ENCODE measurements around the gene TRPM2.

Gene TRPM2

GRCh38 chr21:44335266-44336059, 18.0 kb upstream of the TRPM2 start:
- peaks cover 18% of the 10 kb centered on the region for H3K4me1 ChIP-seq (ENCODE audit: insufficient read depth, low read length)
- no peaks in the 10 kb centered on the region for H3K79me2 ChIP-seq (ENCODE audit: insufficient read depth, low read length)
- H4K20me1 ChIP-seq (ENCODE audit: insufficient read depth, low read length) = peaks cover 19% of the 10 kb centered on the region
- ATAC-seq (ENCODE audit: insufficient read depth, low read depth) = no peak
- no peak for TF ChIP-seq CTCF (IDR thresholded peaks at IDR 0.05; ENCODE audit: borderline replicate concordance, extremely low read depth, low read length, poor library complexity, severe bottlenecking)
- TF ChIP-seq EZH2 (IDR thresholded peaks at IDR 0.05; ENCODE audit: borderline replicate concordance, low read depth, low read length, severe bottlenecking) = no peak
- H3K36me3 ChIP-seq (ENCODE audit: insufficient read depth, low read length) = peaks cover 38% of the 10 kb centered on the region
- H3K9ac ChIP-seq (ENCODE audit: low read depth, low read length) = no peak overlapping the region
- H3K27ac ChIP-seq (ENCODE audit: low read length) = no peak overlapping the region
- H3K4me2 ChIP-seq (ENCODE audit: insufficient read depth, low read length) = no peak overlapping the region
- no peaks in the 10 kb centered on the region for H3K27me3 ChIP-seq (ENCODE audit: insufficient read depth, low read length, poor library complexity)
- no peak overlapping the region for H3K4me3 ChIP-seq (ENCODE audit: low read depth in 1 of 2, low read length in 2 of 2)
- no peak for DNase-seq
- H3K9me3 ChIP-seq (ENCODE audit: insufficient read depth, low read length, severe bottlenecking) = no peaks in the 10 kb centered on the region
- no peak overlapping the region for H2AFZ ChIP-seq (ENCODE audit: low read depth, low read length)

- Histone ChIP-seq H3K4me1 (ENCODE audit: insufficient read depth, low read length) (peaks cover 22% of the 10 kb centered on the region), H3K4me3 (ENCODE audit: low read depth in 1 of 2, low read length in 2 of 2) (no peak overlapping the region), H3K4me2 (ENCODE audit: insufficient read depth, low read length) (no peak overlapping the region), H4K20me1 (ENCODE audit: insufficient read depth, low read length) (peaks cover 12% of the 10 kb centered on the region), H3K27me3 (ENCODE audit: insufficient read depth, low read length, poor library complexity) (no peaks in the 10 kb centered on the region), H3K27ac (ENCODE audit: low read length) (no peak overlapping the region), H3K9ac (ENCODE audit: low read depth, low read length) (no peak overlapping the region), H3K79me2 (ENCODE audit: insufficient read depth, low read length) (no peaks in the 10 kb centered on the region), H3K9me3 (ENCODE audit: insufficient read depth, low read length, severe bottlenecking) (no peaks in the 10 kb centered on the region), H3K36me3 (ENCODE audit: insufficient read depth, low read length) (peaks cover 31% of the 10 kb centered on the region), H2AFZ (ENCODE audit: low read depth, low read length) (no peak overlapping the region)
- DNase-seq = no peak
- TF ChIP-seq CTCF (IDR thresholded peaks at IDR 0.05; ENCODE audit: borderline replicate concordance, extremely low read depth, low read length, poor library complexity, severe bottlenecking) = no peak
- TF ChIP-seq EZH2 (IDR thresholded peaks at IDR 0.05; ENCODE audit: borderline replicate concordance, low read depth, low read length, severe bottlenecking) = no peak
- no peak for ATAC-seq (ENCODE audit: insufficient read depth, low read depth)
Measured at GRCh38 chr21:44337449-44337848, 16.0 kb upstream of the TRPM2 start.

GRCh38 chr21:44337941-44338895, 15.2 kb upstream of the TRPM2 start:
- DNase-seq = peak; percentile 57
- peaks cover 12% of the 10 kb centered on the region for H4K20me1 ChIP-seq (ENCODE audit: insufficient read depth, low read length)
- no peaks in the 10 kb centered on the region for H3K79me2 ChIP-seq (ENCODE audit: insufficient read depth, low read length)
- no peaks in the 10 kb centered on the region for H3K9me3 ChIP-seq (ENCODE audit: insufficient read depth, low read length, severe bottlenecking)
- peak overlapping the region; percentile 1; the same call in 1 of the 2 replicates for H3K27ac ChIP-seq (ENCODE audit: low read length)
- H3K4me1 ChIP-seq (ENCODE audit: insufficient read depth, low read length) = peaks cover 22% of the 10 kb centered on the region
- H3K36me3 ChIP-seq (ENCODE audit: insufficient read depth, low read length) = peaks cover 26% of the 10 kb centered on the region
- peak overlapping the region; percentile 16 for H3K9ac ChIP-seq (ENCODE audit: low read depth, low read length)
- peak; percentile 46 for TF ChIP-seq CTCF (IDR thresholded peaks at IDR 0.05; ENCODE audit: borderline replicate concordance, extremely low read depth, low read length, poor library complexity, severe bottlenecking)
- TF ChIP-seq EZH2 (IDR thresholded peaks at IDR 0.05; ENCODE audit: borderline replicate concordance, low read depth, low read length, severe bottlenecking) = no peak
- peak; percentile 17; the same call in 1 of the 3 replicates for ATAC-seq (ENCODE audit: insufficient read depth, low read depth)
- no peaks in the 10 kb centered on the region for H3K27me3 ChIP-seq (ENCODE audit: insufficient read depth, low read length, poor library complexity)
- H3K4me2 ChIP-seq (ENCODE audit: insufficient read depth, low read length) = peak overlapping the region; percentile 54
- peak overlapping the region in 1 of 2 experiments; percentile 40; a peak in 2 of 4 replicates for H3K4me3 ChIP-seq (ENCODE audit: low read depth in 1 of 2, low read length in 2 of 2)
- no peak overlapping the region for H2AFZ ChIP-seq (ENCODE audit: low read depth, low read length)

All from DND-41 (cell line).